ENCODE measurements around the gene B9D1.

B9D1 gene

GRCh38 chr17:19375732-19376131 is 13.2 kb upstream of the B9D1 start:
- no peak for DNase-seq

DNA sequence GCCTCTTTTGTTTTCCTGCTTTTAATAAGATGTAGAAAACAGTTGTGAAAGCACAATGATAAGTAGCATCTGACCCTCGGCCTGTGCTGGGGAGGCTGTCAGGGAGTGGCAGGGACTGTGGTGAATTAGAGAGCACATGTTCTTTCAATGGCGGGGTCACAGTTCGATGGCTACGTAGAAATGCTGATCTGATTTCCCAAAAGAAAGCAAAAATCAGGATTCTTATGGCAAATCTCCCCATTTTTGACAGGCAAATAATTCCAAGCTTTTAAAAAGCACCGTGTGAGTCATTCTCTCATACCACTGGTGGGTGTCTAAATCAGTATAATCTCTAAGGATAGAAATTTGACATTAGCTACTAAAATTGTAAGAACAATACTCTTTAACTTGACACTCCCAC is 11.6 kb upstream of the B9D1 start:
- no peak for DNase-seq

- DNase-seq, result no peak
These were observed 10.5 kb upstream of the B9D1 start for GRCh38 chr17:19372866-19373504.

DNA sequence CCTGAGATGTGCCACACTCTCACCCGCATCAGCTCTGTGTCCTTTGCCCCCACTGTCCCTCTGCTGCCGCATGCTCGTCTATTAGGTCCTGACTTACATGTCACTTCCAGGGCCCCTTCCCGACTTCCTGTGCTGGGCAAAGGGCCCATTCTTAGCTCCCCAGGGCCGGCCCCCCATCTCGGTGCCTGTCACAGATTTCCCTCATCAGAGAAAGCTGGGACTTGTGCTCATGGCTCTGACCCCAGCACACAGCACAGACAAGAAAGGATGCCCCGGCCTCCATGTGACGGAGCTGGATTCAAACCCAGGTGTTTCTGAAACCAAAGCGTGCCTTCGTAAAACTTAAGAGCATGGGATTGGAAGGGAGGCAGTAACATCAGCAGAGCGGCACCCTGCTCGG is 9.9 kb upstream of the B9D1 start:
- no peak for DNase-seq

DNA sequence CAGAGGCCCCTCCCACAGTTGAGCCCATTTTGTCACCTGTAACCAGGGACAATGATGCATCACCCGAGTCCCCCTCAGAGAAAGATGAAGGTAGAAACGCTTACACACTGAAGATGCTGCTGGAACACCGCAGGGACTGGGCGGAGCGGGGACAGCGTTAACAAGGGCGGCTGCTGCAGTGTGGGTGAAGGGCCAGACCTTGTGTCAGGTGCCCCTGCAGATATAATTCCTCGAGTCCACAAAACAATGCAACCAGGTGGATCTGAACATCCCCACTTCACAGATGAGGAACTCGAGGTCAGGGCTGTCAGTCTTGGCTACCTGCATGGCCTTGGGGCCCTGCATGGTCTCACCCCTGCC is 9.5 kb upstream of the B9D1 start:
- no peak for DNase-seq

DNA sequence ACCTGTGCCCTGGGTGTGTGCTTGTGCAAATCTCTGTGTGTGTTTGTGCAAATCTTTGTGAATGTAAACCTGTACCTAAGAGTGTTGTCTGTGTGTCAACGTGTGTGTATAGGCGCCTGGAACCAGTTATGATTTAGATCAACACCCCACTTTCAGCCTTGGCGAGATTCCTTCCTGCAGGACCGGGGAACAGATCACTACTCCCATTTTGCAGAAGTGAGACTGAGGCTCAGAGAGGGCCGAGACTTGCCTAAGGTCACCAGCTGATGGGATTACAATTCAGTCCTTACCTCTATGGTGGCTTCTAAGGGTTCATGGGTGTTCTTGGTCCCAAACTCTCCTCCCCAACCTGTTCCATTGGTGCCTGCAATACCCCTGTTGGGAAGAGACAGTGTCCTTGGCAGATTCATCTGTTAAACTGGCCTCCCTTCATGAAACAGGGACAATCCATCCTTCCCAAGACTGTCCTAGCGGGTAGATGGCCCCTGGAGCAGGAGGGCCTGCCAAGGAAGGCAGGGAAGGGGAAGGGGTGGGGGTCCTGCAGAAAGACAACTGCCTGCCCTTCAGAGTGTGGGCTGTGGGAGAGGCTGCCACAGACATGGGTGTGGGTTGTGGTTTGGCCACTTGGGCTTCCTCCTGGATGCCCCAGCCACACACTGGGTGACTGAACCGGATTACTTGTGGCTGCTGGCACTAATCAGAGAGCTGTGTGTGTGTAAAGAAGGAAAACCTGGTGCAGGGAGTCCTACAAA is 8.9 kb upstream of the B9D1 start:
- DNase-seq, result no peak

DNA sequence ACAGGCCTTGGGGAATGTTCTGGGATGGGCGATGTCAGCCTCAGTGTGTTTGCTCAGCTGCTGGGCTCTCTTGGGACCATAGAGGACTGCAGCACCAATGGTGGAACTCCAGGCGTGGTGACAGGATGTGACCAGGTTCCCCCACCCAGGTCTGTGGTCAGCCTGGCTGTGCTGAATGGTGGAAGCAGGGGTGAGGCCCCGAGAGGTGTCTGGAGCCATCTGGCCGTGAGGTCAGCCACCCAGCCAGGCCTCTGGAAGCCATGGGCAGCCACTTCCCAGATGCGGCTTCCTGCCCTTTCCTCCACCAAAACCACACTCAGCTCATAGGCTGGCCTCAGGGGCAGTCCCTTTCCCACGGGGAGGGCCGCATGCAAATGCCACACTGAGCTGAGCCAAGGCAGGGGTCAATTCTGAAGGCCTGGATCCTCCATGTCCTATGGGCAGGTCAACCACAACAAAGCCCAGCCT is 8.0 kb upstream of the B9D1 start:
- DNase-seq, result no peak

DNA sequence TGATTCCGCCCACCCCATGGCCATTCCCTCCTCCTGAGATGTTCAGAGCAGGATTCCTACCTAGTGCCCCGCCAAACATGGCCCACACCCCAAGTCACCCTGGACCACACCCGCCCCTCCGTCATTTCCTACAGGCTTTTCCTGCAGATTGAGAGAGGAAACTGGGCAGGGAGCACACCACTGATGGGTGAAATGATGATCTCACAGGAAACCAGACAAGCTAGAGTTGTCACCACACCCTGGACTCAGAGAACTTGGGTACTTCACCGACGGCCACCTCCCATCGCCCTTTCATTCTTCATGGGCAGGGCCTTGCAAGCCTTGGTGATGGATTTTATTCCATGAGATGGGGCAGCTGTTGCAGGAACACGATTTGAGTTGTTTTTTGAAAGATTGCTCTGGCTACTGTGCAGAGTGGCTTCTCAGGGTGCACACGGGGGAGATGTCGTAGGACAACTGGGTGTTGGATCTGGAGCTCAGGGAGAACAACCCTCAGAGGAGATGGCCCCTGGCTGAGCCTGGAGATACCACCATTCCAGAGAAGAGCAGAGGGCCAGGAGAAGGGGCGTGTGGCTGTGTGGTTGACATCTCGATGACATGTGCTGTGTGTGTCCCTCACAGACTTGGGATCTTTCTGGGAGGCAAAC is 7.4 kb upstream of the B9D1 start:
- DNase-seq, result no peak

DNA sequence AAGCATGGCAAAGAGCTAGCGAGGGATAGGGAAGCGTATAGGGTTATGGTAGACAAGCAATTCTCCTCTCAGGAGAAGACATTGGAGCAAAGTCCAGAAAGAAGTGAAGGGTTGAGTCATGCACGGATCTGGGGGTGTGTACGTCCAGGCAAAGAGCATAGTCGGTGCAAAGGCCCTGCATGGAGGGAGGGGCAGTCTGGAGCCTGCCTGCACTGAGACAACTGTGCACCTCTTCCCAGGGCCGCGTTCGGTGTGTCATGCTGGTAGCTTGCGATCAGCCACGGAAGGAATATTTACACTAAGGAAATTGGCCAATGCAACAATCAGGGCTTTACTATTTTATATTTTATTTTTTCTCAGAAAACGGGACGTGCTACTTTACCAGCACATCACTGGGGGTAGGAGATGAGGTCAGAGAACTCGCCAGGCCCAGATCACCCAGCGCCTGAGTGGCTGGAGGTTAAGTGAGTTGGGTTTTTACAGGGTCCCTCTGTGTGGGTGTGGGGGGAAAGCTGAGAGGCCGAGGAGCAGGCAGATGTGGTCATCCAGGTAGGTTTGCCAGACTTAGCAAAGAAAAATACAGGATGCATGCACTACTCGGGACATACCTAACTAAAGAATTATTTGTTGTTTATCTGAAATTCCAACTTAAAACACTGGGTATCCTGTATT is 6.7 kb upstream of the B9D1 start:
- no peak for DNase-seq

- no peak for DNase-seq
These were observed 5.7 kb upstream of the B9D1 start for GRCh38 chr17:19368229-19368628.

DNA sequence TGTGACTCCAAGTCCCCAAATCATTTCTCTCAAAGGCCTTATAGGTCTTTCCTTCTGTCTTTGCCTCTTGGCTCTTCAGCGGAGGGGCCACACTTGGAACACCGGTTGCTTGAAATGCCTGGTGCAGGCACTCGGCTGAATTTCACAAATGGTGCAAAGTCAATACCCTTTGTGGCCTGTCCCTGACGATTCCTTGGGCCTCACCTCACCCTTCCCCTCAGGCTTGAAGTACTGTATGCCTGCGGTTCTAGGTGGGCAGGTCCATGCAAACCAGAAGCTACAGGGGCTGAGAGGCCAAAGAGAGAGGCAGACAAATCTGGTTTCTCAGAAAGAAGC is 4.1 kb upstream of the B9D1 start:
- DNase-seq, result no peak

DNA sequence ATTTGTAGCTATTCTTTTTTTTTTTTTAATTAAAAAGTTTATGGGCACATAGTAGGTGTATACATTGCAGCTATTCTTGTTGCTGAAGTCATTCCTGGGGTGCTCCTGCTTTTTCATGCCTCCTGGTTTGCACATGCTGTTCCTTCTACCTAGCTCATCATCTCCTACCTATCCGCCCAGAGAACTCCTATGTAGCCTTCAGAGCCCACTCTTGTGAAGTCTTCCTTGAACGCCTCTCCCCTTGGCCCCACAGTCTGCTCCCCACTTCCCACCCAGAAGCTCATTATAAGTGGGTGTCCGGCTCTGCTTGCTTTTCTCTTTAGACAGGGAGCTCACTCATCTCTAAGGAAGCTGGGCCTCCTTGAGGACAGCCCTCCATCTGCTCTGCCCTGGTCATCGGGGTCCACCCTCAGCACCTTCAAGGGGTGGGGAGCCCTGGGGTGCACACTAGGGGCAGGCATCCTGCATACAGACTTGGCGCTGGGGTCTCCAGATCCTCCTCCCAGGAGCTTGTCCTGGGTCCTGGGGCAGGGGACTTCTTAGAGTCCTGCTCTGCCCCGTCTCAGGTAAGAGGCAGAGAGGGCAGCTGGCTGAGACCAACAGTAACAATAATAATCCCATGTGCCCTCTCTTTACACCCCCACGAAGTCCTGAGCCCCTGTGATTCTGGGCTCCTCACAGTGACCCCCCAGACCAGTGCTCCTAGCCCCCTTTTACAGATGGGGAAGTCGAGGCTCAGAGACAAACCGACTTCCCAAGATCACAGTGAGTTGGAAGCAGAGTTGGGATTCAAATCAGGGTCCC is 3.5 kb upstream of the B9D1 start:
- no peak for DNase-seq

DNA sequence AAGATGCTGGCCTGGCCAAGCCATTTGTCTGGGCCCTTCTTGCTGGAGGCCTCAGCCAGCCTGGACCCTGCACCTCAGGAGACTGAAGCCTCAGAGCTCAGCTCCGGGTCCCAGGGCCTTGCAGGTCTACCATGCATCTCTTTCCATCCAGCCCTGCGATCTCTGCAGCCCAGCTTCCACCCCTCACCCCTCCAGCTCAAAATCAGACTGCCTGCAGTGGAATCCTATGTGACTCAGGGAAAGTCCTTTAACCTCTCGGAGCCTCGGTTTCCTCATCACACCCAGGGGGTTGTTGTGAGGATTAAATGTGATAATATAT is 2.9 kb upstream of the B9D1 start:
- no peak for DNase-seq

DNA sequence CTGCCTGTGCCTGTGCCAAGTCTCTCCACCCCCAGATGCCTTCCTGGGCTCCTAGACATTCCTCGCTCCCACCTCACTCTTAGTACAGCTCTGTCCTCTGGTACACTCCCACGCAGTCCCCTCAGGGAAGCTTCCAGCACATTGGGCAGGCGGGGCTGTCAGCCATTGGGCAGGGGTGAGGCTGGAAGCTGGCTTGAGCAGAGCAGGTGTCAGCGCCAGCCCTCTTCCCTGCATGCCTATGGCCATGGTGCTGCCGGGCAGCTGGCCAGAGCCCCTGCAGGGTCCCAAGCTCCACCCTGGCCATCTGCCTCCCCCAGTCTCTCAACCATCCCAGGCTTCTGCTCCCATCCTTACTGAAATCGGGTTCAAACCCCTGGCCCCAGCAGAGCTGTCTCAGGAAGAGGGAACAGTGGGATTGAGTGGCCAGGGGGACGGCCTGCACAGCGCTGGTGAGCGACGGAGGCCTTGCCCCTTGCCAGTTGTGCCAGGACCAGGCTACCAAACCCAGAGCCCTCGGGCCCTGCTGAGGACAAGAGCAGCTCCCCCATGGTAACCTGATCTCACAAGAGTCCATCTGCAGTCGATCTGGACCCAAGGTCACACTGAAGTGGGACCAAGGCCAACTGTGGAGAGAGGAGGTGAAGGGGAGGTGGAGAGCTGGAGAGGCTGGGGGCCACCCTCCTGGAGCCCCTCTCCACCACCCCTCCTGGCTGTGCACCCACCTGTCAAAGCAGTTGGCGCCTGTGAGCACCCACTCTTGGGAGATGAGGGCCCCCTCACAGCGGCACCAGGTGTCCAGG is 2.4 kb upstream of the B9D1 start:
- no peak for DNase-seq

DNA sequence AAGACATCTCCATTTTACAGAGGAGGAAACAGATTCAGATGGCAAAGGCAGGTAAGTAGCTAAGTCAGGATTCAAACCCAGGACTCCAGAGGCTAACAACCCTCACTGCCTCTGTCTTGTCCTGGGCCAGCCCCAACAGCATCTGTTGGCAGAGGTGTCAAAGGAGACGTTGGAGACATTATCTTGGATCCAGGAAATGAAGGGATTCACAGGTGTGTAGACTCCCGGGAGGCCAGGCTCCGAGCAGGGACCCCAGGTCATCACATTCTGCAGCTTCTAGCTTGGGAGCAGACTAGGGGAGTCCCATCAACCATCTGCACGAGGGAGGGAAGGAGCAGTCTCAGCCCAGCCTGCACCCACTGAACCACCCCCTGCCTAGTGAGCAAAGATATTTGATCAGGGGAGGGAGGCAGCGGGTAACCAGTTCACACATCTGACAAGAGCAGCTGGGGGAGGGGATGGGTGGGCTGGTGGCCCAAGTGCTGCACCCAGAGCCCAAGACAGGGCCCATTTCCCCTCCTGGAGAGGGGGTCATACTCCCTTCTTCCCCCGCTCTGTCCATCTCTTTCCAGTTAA is 1.0 kb upstream of the B9D1 start:
- DNase-seq, result no peak

DNA sequence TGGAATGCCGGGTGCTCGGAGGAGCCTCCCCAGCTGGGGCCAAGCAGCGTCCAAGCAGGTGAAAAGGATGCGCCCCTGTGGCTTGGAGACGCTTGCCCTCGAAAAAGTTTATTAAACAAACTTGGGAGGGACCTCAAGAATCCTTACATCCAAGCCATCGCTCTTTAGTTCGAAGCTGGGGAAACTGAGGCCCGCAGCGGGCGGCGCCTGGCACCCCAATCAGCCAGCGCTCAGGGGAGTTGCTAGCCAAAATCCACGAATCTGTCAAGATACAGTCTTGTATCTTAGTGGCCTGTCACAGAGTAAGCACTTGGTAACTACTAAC is 553 bp upstream of the B9D1 start:
- no peak for DNase-seq

DNA sequence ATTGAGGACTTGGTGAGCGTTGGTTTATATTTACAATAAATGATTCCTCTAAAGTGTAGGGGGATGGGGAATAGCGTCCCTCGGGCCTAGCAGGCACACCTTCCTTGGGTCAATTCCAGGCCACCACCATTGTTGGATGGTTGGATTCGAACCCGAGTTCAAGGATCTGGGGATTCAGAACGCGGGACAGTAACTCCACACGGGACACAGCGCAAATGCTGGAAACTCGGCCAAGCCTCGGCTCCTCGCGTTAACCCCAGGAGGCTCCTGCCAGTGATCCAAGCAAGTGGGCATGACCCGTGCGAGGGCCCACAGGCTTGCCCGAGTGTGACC is 613 bp downstream of the B9D1 start:
- no peak for DNase-seq

DNA sequence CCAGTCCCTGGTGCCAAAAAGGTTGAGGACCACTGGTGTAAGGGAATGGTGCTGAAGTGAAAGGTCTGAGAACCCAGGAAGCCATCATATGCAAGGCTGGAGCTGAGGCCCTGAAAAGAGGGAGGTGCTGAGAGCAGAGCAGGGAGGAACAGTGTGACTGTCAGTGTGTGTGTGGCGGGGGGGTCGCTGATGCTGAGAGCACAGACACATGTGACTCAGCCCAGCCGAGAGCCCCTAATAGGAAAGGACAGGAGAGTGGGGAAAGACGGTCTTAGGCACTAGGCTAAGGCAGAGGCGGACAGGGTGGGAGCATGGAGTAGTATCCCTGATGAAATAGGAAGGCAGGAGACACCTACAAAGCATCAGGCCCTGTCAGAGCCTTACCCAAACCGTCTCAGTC is 1.2 kb downstream of the B9D1 start:
- no peak for DNase-seq

- DNase-seq, result no peak
These were observed 1.8 kb downstream of the B9D1 start for GRCh38 chr17:19360772-19361171.

DNA sequence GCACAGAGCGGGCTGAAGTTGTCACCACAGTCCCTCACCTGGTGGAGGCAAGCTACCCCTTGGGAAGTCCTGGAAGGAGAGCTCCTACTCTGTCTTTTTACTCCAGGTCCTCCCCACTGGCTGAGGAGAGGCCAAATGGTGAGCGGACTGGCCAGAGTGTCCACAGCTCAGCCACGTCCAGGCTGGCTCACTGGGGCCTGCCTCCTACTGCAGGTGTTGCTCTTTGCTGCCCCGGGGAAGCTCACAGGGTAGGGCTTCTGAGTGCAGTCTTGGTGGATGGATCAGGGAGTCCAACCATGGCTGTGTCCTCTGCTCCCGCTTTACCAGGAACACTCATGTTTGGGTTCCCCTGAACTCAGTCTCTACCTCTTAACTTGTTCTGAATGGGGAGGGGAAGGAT is 2.7 kb downstream of the B9D1 start:
- no peak for DNase-seq

DNA sequence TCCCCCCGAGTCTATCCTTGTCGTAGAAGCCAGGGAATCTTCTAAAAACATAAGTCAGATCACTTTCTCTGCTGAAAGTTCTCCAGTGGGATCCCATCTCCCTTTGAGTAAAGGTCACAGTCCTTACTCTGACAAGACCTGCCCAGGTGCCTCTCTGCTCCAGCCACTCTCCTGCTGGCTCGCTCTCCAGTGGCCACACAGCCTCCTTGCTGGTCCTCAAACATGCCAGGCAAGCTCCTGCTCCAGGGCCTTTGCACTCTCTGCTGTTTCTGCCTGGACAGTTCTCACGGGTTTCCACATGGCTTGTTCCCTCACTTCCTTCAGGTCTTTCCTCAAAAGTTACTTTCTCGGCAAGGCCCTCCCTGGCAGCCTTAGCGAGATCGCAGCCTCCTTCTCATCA is 3.4 kb downstream of the B9D1 start:
- DNase-seq, result no peak

DNA sequence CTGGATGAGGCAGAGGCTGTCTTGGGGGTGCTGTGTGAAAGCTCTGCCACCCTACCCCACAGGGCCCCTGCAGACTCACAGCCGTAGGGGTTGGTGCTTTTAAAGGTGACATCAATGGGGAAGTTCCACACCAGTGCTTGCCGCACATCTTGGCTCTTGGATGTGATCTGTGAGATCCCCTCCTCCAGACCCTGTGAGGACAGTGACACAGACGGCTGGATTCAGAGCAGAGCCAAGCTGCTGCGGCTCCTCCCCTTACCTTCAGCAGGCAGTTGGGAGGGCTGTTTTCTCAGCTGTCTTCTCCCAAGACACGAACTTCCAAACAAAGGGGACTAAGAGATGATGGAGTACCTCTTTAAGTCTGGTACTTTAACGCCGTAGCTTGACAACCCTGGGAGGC is 4.8 kb downstream of the B9D1 start:
- DNase-seq, result no peak

All from stimulated activated CD4-positive, alpha-beta T cell treated with anti-CD3 and anti-CD28 coated beads, Interleukin-1b, Interleukin-23, amount 100 ng/mL, for 48 hours (primary cell).